GM19025 (cell line): ENCODE measurements around the gene OR14J1.
"Not testable (repeated sequence)": the region's sequence is repeated elsewhere in the genome, so short reads cannot be mapped to it uniquely, and the experiment has no call there.

ENCODE experiments used
- ATAC-seq: cut with Tn5 transposase; IDR thresholded peaks from one replicate; pipeline ENCODE4 v1.9.1; 2021; ENCODE audit warnings: mild to moderate bottlenecking, low read depth, moderate library complexity; ENCODE audit not compliant: unreplicated experiment

Gene OR14J1

GRCh38 chr6:29301316-29301715 lies at the start of gene OR14J1:
TSS of gene OR14J1 (plus strand) at chr6:29301701. CDS start at chr6:29306690, 4,989 bp downstream.
- no peak for ATAC-seq

GRCh38 chr6:29251736-29252135 lies 49.8 kb upstream of the OR14J1 start:
- ATAC-seq: no peak

- no peak for ATAC-seq
Measured at GRCh38 chr6:29255530-29255929, 46.0 kb upstream of the OR14J1 start.

- no peak for ATAC-seq
Measured at GRCh38 chr6:29259721-29260120, 41.8 kb upstream of the OR14J1 start.

GRCh38 chr6:29263001-29263400 lies 38.5 kb upstream of the OR14J1 start:
- ATAC-seq: no peak

GRCh38 chr6:29294499-29294914 lies 7.0 kb upstream of the OR14J1 start:
- ATAC-seq: no peak

- no peak for ATAC-seq
Measured at GRCh38 chr6:29295181-29295585, 6.3 kb upstream of the OR14J1 start.

GRCh38 chr6:29295623-29296022 lies 5.9 kb upstream of the OR14J1 start:
- ATAC-seq: no peak

- no peak for ATAC-seq
Measured at GRCh38 chr6:29319931-29320330, 18.4 kb downstream of the OR14J1 start.

GRCh38 chr6:29323332-29323731 lies 21.8 kb downstream of the OR14J1 start:
- ATAC-seq: not testable (repeated sequence)

- ATAC-seq: no peak
Measured at GRCh38 chr6:29325777-29326176, 24.3 kb downstream of the OR14J1 start.

- no peak for ATAC-seq
Measured at GRCh38 chr6:29332676-29333075, 31.2 kb downstream of the OR14J1 start.

- no peak for ATAC-seq
Measured at GRCh38 chr6:29336269-29336668, 34.8 kb downstream of the OR14J1 start.

GRCh38 chr6:29345380-29345779 lies 43.9 kb downstream of the OR14J1 start:
- ATAC-seq: no peak

- ATAC-seq: not testable (repeated sequence)
Measured at GRCh38 chr6:29349348-29349747, 47.8 kb downstream of the OR14J1 start.

- ATAC-seq: no peak
Measured at GRCh38 chr6:29354980-29355379, 53.5 kb downstream of the OR14J1 start.

- no peak for ATAC-seq
Measured at GRCh38 chr6:29355603-29356002, 54.1 kb downstream of the OR14J1 start.
